Uterus (tissue), 2 donors: Measurements from ENCODE around the gene NTN4.

Source experiments
- CTCF ChIP-seq, 4 experiments: fragments of 200-600 bp in 2 of 4; fragments of 450-650 bp in 2 of 4; sonication (generic) in 2 of 4; IDR thresholded peaks; one replicate each; pipeline ENCODE4 v1.5.1; 2016 to 2019; ENCODE audit warnings: antibody characterized with exemption in 4 of 4, mild to moderate bottlenecking in 2 of 4, moderate library complexity in 1 of 4
- POLR2A ChIP-seq, 2 donors: fragments of 450-650 bp; IDR thresholded peaks; one replicate each; pipeline ENCODE4 v1.6.1; 2016; ENCODE audit warnings: antibody characterized with exemption in 2 of 2, mild to moderate bottlenecking in 1 of 2, moderate library complexity in 1 of 2

- TF ChIP-seq CTCF (IDR thresholded peaks at IDR 0.05) (no peak), POLR2A (IDR thresholded peaks at IDR 0.05) (no peak)
These were observed 119.3 kb downstream of the NTN4 start for GRCh38 chr12:95671265-95671664.
